ENCODE data around the gene ZIC4. TPM values are rescaled to one million over a fixed set of nuclear protein-coding genes. Genes with fewer than 3 reads are reported as not detected.

The ZIC4 gene
- total RNA-seq = not detected
- long read RNA-seq = 0 reads

DNA sequence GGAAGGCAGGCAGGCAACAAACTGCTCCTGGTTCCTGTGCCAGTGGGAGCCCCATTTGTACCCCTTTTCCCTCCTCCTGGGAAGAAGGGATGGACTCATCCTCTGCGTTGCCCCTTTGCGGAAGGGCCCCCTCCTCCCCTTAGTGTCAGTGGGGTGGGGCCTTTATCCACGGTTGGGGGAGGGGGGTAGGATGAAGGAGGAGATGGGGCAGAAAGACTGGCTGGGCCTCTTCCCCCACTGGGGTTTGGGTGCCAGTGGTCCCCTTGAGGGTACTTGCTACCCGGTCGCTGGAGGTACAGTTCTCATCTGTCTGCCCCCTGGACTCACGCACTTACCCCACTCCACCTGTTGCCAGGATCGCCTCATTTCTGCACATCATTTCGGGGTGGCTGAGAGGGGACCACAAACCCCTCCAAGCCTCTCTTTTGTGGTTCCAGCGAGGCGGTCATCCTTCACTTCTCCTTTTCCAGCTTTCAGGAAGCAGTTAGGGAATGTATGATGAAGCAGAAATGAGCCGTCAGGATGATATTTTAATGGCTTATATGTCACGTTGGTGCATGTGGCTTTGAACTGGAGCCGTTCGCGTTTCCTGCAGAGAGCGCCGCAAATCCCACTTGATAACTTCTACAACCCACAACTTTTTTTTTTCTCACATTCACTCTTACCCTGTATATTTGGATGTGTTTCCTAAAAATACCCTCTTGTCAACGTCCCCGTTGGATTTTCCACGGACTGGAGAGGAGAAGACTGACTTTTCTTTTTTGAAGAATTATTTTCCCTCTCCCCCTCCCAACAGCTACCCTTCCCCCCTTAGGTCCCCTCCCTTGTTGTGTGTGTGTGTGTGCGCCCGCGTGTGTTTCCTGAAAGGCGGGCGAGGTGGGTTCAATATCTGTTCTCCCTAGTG, at the start of gene ZIC4:
ZIC4 (minus strand) TSS at position 516 of the 904 bp plus-strand sequence. CDS start 3,746 bp downstream, outside the sequence.
- H3K27ac ChIP-seq = no peak within 1 kb of the TSS
- H3K27me3 ChIP-seq (ENCODE audit: low read depth) = peaks cover 97% of the 10 kb centered on the region
- no peak for TF ChIP-seq CTCF (IDR thresholded peaks at IDR 0.05)
- no peaks in the 10 kb centered on the region for H3K9me3 ChIP-seq
- no peak within 1 kb of the TSS for H3K4me3 ChIP-seq
- H3K36me3 ChIP-seq = no peaks in the 10 kb centered on the region
- no peak for DNase-seq
- ATAC-seq = no peak
- peaks cover 23% of the 10 kb centered on the region for H3K4me1 ChIP-seq
- intact Hi-C loops (cut with DNase I) = no loop called here

DNA sequence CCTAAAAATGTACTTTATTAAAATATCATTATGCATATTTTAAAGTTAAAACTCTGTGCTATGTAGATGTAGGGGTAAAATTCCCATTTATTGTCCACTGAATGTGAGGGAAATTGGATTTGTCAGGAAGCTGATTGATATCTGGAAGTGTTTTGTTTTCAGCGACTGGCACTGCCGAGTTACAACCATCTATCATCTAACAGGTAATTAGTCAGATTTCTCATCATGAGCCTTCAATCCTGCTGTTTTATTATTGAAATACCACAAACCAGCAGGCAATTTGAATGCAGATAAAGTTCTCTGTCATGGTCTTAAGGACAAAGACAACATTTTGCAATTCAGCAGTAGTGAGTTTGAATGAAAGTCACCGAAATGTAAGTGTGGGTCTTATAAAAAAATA, 43.3 kb upstream of the ZIC4 start:
- intact Hi-C loops (cut with DNase I) = no loop called here
- Histone ChIP-seq H3K27me3 (ENCODE audit: low read depth) (no peaks in the 10 kb centered on the region), H3K27ac (no peak overlapping the region), H3K4me3 (no peak overlapping the region), H3K4me1 (no peaks in the 10 kb centered on the region), H3K9me3 (no peaks in the 10 kb centered on the region), H3K36me3 (no peaks in the 10 kb centered on the region)
- no peak for ATAC-seq
- no peak for TF ChIP-seq CTCF (IDR thresholded peaks at IDR 0.05)
- no peak for DNase-seq

DNA sequence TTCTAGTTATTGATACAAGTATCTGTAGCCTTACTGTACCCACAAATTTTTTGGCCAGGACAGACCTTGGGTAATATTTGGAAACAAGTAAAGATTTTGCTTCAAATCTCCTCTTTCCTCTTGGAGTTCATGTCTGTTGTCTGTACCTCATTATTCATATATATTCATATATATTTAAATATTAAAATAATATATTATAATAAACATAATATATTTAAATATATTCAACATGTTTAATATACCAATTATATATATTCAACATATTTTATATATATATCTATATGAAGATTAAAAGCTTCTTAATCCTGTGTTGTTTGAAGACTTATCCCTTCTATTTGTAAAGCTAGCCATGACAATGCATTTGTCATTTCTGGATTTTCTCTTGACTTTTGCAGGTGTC, 40.9 kb upstream of the ZIC4 start:
- TF ChIP-seq CTCF (IDR thresholded peaks at IDR 0.05) = no peak
- no peak for ATAC-seq
- H3K4me1 ChIP-seq = no peaks in the 10 kb centered on the region
- no peaks in the 10 kb centered on the region for H3K27me3 ChIP-seq (ENCODE audit: low read depth)
- no peak overlapping the region for H3K4me3 ChIP-seq
- H3K36me3 ChIP-seq = no peaks in the 10 kb centered on the region
- intact Hi-C loops (cut with DNase I) = no loop called here
- H3K27ac ChIP-seq = no peak overlapping the region
- DNase-seq = no peak
- H3K9me3 ChIP-seq = no peaks in the 10 kb centered on the region

DNA sequence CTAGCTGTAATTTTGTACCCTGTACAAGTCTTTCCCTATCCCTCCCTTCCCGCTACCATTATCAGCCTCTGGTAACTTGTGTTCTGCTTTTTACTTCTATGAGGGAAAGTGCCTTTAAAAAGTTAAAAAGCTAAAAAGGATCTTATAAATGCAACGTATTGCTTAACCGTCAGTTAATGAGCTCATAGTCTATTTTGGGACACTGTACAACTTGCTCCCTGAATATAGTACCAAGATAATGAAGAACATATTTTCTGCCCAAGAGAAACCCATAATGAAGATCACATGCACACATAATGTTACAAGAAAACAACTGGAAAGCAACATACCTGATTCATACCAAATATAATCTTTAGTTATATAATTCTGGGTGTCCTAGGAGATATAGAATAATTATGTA, 25.4 kb upstream of the ZIC4 start:
- intact Hi-C loops (cut with DNase I) = no loop called here
- DNase-seq = no peak

GRCh38 chr3:147428754-147429153, 22.4 kb upstream of the ZIC4 start:
- Histone ChIP-seq H3K4me1 (no peaks in the 10 kb centered on the region), H3K9me3 (no peaks in the 10 kb centered on the region), H3K36me3 (no peaks in the 10 kb centered on the region), H3K27ac (no peak overlapping the region), H3K4me3 (no peak overlapping the region), H3K27me3 (ENCODE audit: low read depth) (peaks cover 30% of the 10 kb centered on the region)
- intact Hi-C loops (cut with DNase I) = no loop called here
- DNase-seq (no peak), ATAC-seq (no peak)
- no peak for TF ChIP-seq CTCF (IDR thresholded peaks at IDR 0.05)

More for the DNA sequence above, 25.4 kb upstream of the ZIC4 start:
- H3K4me3 ChIP-seq = no peak overlapping the region
- no peak for ATAC-seq
- H3K4me1 ChIP-seq = no peaks in the 10 kb centered on the region
- H3K27me3 ChIP-seq (ENCODE audit: low read depth) = peaks cover 2% of the 10 kb centered on the region
- H3K36me3 ChIP-seq = no peaks in the 10 kb centered on the region
- TF ChIP-seq CTCF (IDR thresholded peaks at IDR 0.05) = no peak
- H3K27ac ChIP-seq = no peak overlapping the region
- no peaks in the 10 kb centered on the region for H3K9me3 ChIP-seq
